ENCODE data around the gene POLRMT.
"Not testable (repeated sequence)": the region's sequence is repeated elsewhere in the genome, so short reads cannot be mapped to it uniquely, and the experiment has no call there.

Gene POLRMT

GRCh38 chr19:621819-622218 is 11.5 kb downstream of the POLRMT start:
- Mint-ChIP-seq H3K4me3 (no peak overlapping the region), H3K27me3 (ENCODE audit: low read depth) (peaks cover 3% of the 10 kb centered on the region), H3K9me3 (no peaks in the 10 kb centered on the region), H3K36me3 (ENCODE audit: low read depth) (peaks cover 27% of the 10 kb centered on the region), H3K4me1 (no peaks in the 10 kb centered on the region), H3K27ac (no peak overlapping the region)
- TF ChIP-seq CTCF (IDR thresholded peaks at IDR 0.05; ENCODE audit: unreplicated experiment in 3 of 3): no peak

GRCh38 chr19:621191-621590 is 12.1 kb downstream of the POLRMT start:
- H3K27ac Mint-ChIP-seq; H3K9me3 Mint-ChIP-seq; H3K4me3 Mint-ChIP-seq; H3K4me1 Mint-ChIP-seq; H3K27me3 Mint-ChIP-seq (ENCODE audit: low read depth): not testable (repeated sequence)
- H3K36me3 Mint-ChIP-seq (ENCODE audit: low read depth): peaks cover 25% of the 10 kb centered on the region

- H3K27me3 Mint-ChIP-seq (ENCODE audit: low read depth): no peaks in the 10 kb centered on the region
- H3K4me1 Mint-ChIP-seq: no peaks in the 10 kb centered on the region
- no peak overlapping the region for H3K27ac Mint-ChIP-seq
- no peak for TF ChIP-seq CTCF (IDR thresholded peaks at IDR 0.05; ENCODE audit: unreplicated experiment in 3 of 3)
- peaks cover 25% of the 10 kb centered on the region for H3K36me3 Mint-ChIP-seq (ENCODE audit: low read depth)
- H3K9me3 Mint-ChIP-seq: no peaks in the 10 kb centered on the region
- no peak overlapping the region for H3K4me3 Mint-ChIP-seq
Measured at GRCh38 chr19:620166-620862, 13.0 kb downstream of the POLRMT start.

- peaks cover 31% of the 10 kb centered on the region for H3K36me3 Mint-ChIP-seq (ENCODE audit: low read depth)
- H3K4me3 Mint-ChIP-seq: no peak overlapping the region
- no peaks in the 10 kb centered on the region for H3K9me3 Mint-ChIP-seq
- H3K4me1 Mint-ChIP-seq: no peaks in the 10 kb centered on the region
- no peak overlapping the region for H3K27ac Mint-ChIP-seq
- no peaks in the 10 kb centered on the region for H3K27me3 Mint-ChIP-seq (ENCODE audit: low read depth)
- no peak for TF ChIP-seq CTCF (IDR thresholded peaks at IDR 0.05; ENCODE audit: unreplicated experiment in 3 of 3)
Measured at GRCh38 chr19:619286-620002, 13.9 kb downstream of the POLRMT start.

- H3K4me3 Mint-ChIP-seq: no peak overlapping the region
- no peaks in the 10 kb centered on the region for H3K4me1 Mint-ChIP-seq
- peaks cover 31% of the 10 kb centered on the region for H3K36me3 Mint-ChIP-seq (ENCODE audit: low read depth)
- no peaks in the 10 kb centered on the region for H3K9me3 Mint-ChIP-seq
- H3K27me3 Mint-ChIP-seq (ENCODE audit: low read depth): no peaks in the 10 kb centered on the region
- no peak overlapping the region for H3K27ac Mint-ChIP-seq
- no peak for TF ChIP-seq CTCF (IDR thresholded peaks at IDR 0.05; ENCODE audit: unreplicated experiment in 3 of 3)
Measured at GRCh38 chr19:618674-619285, 14.6 kb downstream of the POLRMT start.

GRCh38 chr19:618247-618619 is 15.1 kb downstream of the POLRMT start:
- no peak for TF ChIP-seq CTCF (IDR thresholded peaks at IDR 0.05; ENCODE audit: unreplicated experiment in 3 of 3)
- Mint-ChIP-seq H3K36me3 (ENCODE audit: low read depth) (peaks cover 26% of the 10 kb centered on the region), H3K4me3 (no peak overlapping the region), H3K27ac (no peak overlapping the region), H3K4me1 (no peaks in the 10 kb centered on the region), H3K9me3 (no peaks in the 10 kb centered on the region), H3K27me3 (ENCODE audit: low read depth) (no peaks in the 10 kb centered on the region)

Data from nephron (organoid).